Measurements from ENCODE around the gene ATF5.

- TF ChIP-seq CTCF (IDR thresholded peaks at IDR 0.05): no peak
- TF ChIP-seq POLR2A (IDR thresholded peaks at IDR 0.05): no peak
Observed at GRCh38 chr19:49954092-49954829, 25.3 kb downstream of the ATF5 start.
